Right kidney (tissue), 1 donor: ENCODE measurements around the gene EME1.
"Not testable (repeated sequence)": the region's sequence is repeated elsewhere in the genome, so short reads cannot be mapped to it uniquely, and the experiment has no call there.

Source experiments
- DNase-seq: peaks from one replicate; pipeline ENCODE4 v3.0.0-alpha.2; 2016

The EME1 gene

GRCh38 chr17:50425682-50426471 lies 52.8 kb downstream of the EME1 start, which contains the start of gene ACSF2:
Gene ACSF2, plus strand, starts transcription at chr17:50426218. Its CDS starts 44 bp downstream, at chr17:50426262.
- DNase-seq = peak; percentile 74

- DNase-seq = no peak
Observed at GRCh38 chr17:50426472-50426782, 53.4 kb downstream of the EME1 start.

GRCh38 chr17:50426814-50427787 lies 54.1 kb downstream of the EME1 start:
- DNase-seq = peak; percentile 59

GRCh38 chr17:50428126-50428525 lies 55.1 kb downstream of the EME1 start:
- not testable (repeated sequence) for DNase-seq

- peak; percentile 10 for DNase-seq
Observed at GRCh38 chr17:50428831-50429424, 55.9 kb downstream of the EME1 start.

GRCh38 chr17:50429793-50430192 lies 56.8 kb downstream of the EME1 start:
- no peak for DNase-seq
